H1 (cell line): ENCODE results near the gene TMEM200C. TPM values are rescaled to one million over a fixed set of nuclear protein-coding genes. Genes with fewer than 3 reads are reported as not detected.

Experiments used
- CTCF ChIA-PET: fragments of 300-600 bp; sonication (Branson Sonifier 250); formaldehyde crosslinking; loops from one replicate; lab custom pipeline; 2021; ENCODE audit not compliant: partially characterized antibody; lab: Charles Lee
- POLR2A ChIA-PET: fragments of 300-600 bp; sonication (Branson Sonifier 250); formaldehyde crosslinking; loops from one replicate; lab custom pipeline; 2021; ENCODE audit warnings: inconsistent platforms; ENCODE audit not compliant: partially characterized antibody; lab: Charles Lee
- DNase-seq, 2 experiments: peaks; one replicate each; pipeline versions ENCODE4 v3.0.0 to v3.0.0-alpha.2; 2010 to 2022; ENCODE audit warnings: low spot score in 2 of 2, low read depth in 1 of 2, mixed read lengths in 1 of 2
- FAIRE-seq: peaks from 2 replicates; lab custom pipeline; 2011; peaks lifted over from hg19 to GRCh38; lab: Jason Lieb, UNC
- H2AFZ ChIP-seq: 2 replicates; pipeline ENCODE4 v1.8.1; 2012; ENCODE audit warnings: low read length, inconsistent platforms
- H2AK5ac ChIP-seq: 2 replicates; pipeline ENCODE4 v1.6.1; 2013; ENCODE audit warnings: low read depth, low read length
- H2BK120ac ChIP-seq: replicated peaks from 2 replicates; pipeline ENCODE3; 2013; ENCODE audit warnings: low read depth, low read length, inconsistent platforms
- H2BK12ac ChIP-seq: 2 replicates; pipeline ENCODE4 v1.6.1; 2013; ENCODE audit warnings: low read depth, low read length
- H2BK15ac ChIP-seq: 2 replicates; pipeline ENCODE4 v1.6.1; 2013; ENCODE audit warnings: low read length
- H2BK20ac ChIP-seq: 2 replicates; pipeline ENCODE4 v1.6.1; 2013; ENCODE audit warnings: low read length
- H2BK5ac ChIP-seq: 2 replicates; pipeline ENCODE4 v1.6.1; 2013; ENCODE audit warnings: low read depth, low read length
- H3K14ac ChIP-seq: 2 replicates; pipeline ENCODE4 v1.6.1; 2013; ENCODE audit warnings: inconsistent platforms; ENCODE audit not compliant: insufficient read length
- H3K18ac ChIP-seq: 2 replicates; pipeline ENCODE4 v1.6.1; 2013; ENCODE audit warnings: low read length; ENCODE audit errors: extremely low read depth
- H3K23ac ChIP-seq: 2 replicates; pipeline ENCODE4 v1.6.1; 2013; ENCODE audit warnings: inconsistent platforms; ENCODE audit not compliant: insufficient read length
- H3K23me2 ChIP-seq: 2 replicates; pipeline ENCODE4 v1.6.1; 2013; ENCODE audit warnings: low read depth, low read length
- H3K27ac ChIP-seq: 2 replicates; pipeline ENCODE4 v1.6.1; 2011; ENCODE audit warnings: low read depth, low read length, inconsistent platforms
- H3K27me3 ChIP-seq, 4 experiments: replicated peaks in 1 of 4; 1 replicate in 1 of 4; 2 replicates in 3 of 4; pipeline versions ENCODE4 v1.6.1 to v1.8.1; 2011 to 2013; ENCODE audit warnings: low read length in 3 of 4, mild to moderate bottlenecking in 3 of 4, inconsistent platforms in 2 of 4, mixed read lengths in 2 of 4, moderate library complexity in 1 of 4; ENCODE audit not compliant: control insufficient read depth in 3 of 4, insufficient read depth in 3 of 4; ENCODE audit errors: extremely low read depth in 1 of 4
- H3K36me3 ChIP-seq, 4 experiments: 2 replicates each; pipeline versions ENCODE4 v1.6.1 to v1.8.1; 2011 to 2013; ENCODE audit warnings: mild to moderate bottlenecking in 4 of 4, low read length in 3 of 4, moderate library complexity in 2 of 4, control low read depth in 1 of 4, inconsistent platforms in 1 of 4; ENCODE audit not compliant: insufficient read depth in 4 of 4, control insufficient read depth in 2 of 4
- H3K4ac ChIP-seq: replicated peaks from 2 replicates; pipeline ENCODE3; 2013; ENCODE audit warnings: low read length, low read depth, mixed read lengths, inconsistent platforms; ENCODE audit not compliant: insufficient read length
- H3K4me1 ChIP-seq, 4 experiments: replicated peaks in 1 of 4; 1 replicate in 1 of 4; 2 replicates in 3 of 4; pipeline versions ENCODE4 v1.6.1 to v1.8.1; 2011 to 2013; ENCODE audit warnings: low read length in 3 of 4, inconsistent platforms in 2 of 4, mixed read lengths in 1 of 4; ENCODE audit not compliant: insufficient read depth in 4 of 4, control insufficient read depth in 3 of 4
- H3K4me2 ChIP-seq, 2 experiments: 2 replicates each; pipeline versions ENCODE4 v1.6.1 to v1.8.1; 2011 to 2013; ENCODE audit warnings: low read depth in 2 of 2, low read length in 2 of 2, control low read depth in 1 of 2, inconsistent platforms in 1 of 2, mild to moderate bottlenecking in 1 of 2; ENCODE audit not compliant: insufficient read depth in 1 of 2
- H3K4me3 ChIP-seq, 4 experiments: fragments of 200-600, 300-600 bp in 1 of 4; sonication (generic), shearing (Covaris generic), sonication (Bioruptor Twin) in 1 of 4; 2 replicates each; pipeline versions ENCODE4 v1.5.1 to v1.8.1; 2011 to 2016; ENCODE audit warnings: low read length in 4 of 4, low read depth in 3 of 4, control low read depth in 2 of 4, inconsistent platforms in 2 of 4, mild to moderate bottlenecking in 2 of 4, mixed read lengths in 1 of 4, moderate library complexity in 1 of 4; ENCODE audit not compliant: insufficient read depth in 2 of 4; ENCODE audit errors: extremely low read depth in 1 of 4
- H3K56ac ChIP-seq: replicated peaks from 2 replicates; pipeline ENCODE3; 2013; ENCODE audit warnings: low read depth, mild to moderate bottlenecking, mixed read lengths, low read length, inconsistent platforms; ENCODE audit not compliant: insufficient read length
- H3K79me1 ChIP-seq: 2 replicates; pipeline ENCODE4 v1.6.1; 2013; ENCODE audit warnings: low read depth, low read length, control low read depth
- H3K79me2 ChIP-seq, 2 experiments: 2 replicates each; pipeline versions ENCODE4 v1.6.1 to v1.8.1; 2012 to 2013; ENCODE audit warnings: low read length in 2 of 2, mild to moderate bottlenecking in 2 of 2, inconsistent platforms in 1 of 2; ENCODE audit not compliant: insufficient read depth in 2 of 2, control insufficient read depth in 1 of 2
- H3K9ac ChIP-seq, 4 experiments: replicated peaks in 1 of 4; 1 replicate in 1 of 4; 2 replicates in 3 of 4; pipeline versions ENCODE4 v1.6.1 to v1.8.1; 2011 to 2013; ENCODE audit warnings: low read depth in 3 of 4, low read length in 3 of 4, control low read depth in 2 of 4, mild to moderate bottlenecking in 2 of 4, moderate library complexity in 2 of 4, inconsistent platforms in 1 of 4; ENCODE audit errors: extremely low read depth in 1 of 4
- H3K9me3 ChIP-seq, 2 experiments: 2 replicates each; pipeline versions ENCODE4 v1.6.1 to v1.8.1; 2012 to 2013; ENCODE audit warnings: mild to moderate bottlenecking in 2 of 2, moderate library complexity in 2 of 2, control low read depth in 1 of 2, inconsistent platforms in 1 of 2, low read depth in 1 of 2, low read length in 1 of 2, mixed read lengths in 1 of 2; ENCODE audit not compliant: insufficient read depth in 2 of 2
- H4K20me1 ChIP-seq, 2 experiments: replicated peaks in 1 of 2; 2 replicates each; pipeline versions ENCODE3 to v1.8.1; 2011 to 2013; ENCODE audit warnings: inconsistent platforms in 2 of 2, low read length in 2 of 2, mild to moderate bottlenecking in 1 of 2; ENCODE audit not compliant: insufficient read depth in 2 of 2, control insufficient read depth in 1 of 2
- H4K5ac ChIP-seq: 2 replicates; pipeline ENCODE4 v1.6.1; 2013; ENCODE audit warnings: low read length, low read depth, mixed read lengths, inconsistent platforms; ENCODE audit not compliant: insufficient read length
- H4K8ac ChIP-seq: 2 replicates; pipeline ENCODE4 v1.8.0; 2013; ENCODE audit warnings: mild to moderate bottlenecking, moderate library complexity, low read length, inconsistent platforms; ENCODE audit not compliant: insufficient read depth; ENCODE audit errors: extremely low read depth
- H4K91ac ChIP-seq: replicated peaks from 2 replicates; pipeline ENCODE3; 2013; ENCODE audit warnings: low read length, mixed read lengths, inconsistent platforms; ENCODE audit not compliant: insufficient read length
- CEBPB ChIP-seq: IDR thresholded peaks from 2 replicates; pipeline ENCODE4 v1.6.1; 2012; ENCODE audit warnings: low read depth, low read length
- CHD1 ChIP-seq: IDR thresholded peaks from 2 replicates; pipeline ENCODE4 v1.6.1; 2012; ENCODE audit warnings: low read depth, low read length, improper control_type of control experiment
- RNF2 ChIP-seq: fragments of 200-900, 300-1000 bp; sonication (generic); IDR thresholded peaks from 2 replicates; pipeline ENCODE4 v1.7.1; 2016; ENCODE audit warnings: borderline replicate concordance, low read depth, mild to moderate bottlenecking, antibody characterized with exemption, low read length; ENCODE audit not compliant: poor library complexity, severe bottlenecking; ENCODE audit errors: missing control alignments
- SP2 ChIP-seq: IDR thresholded peaks from 2 replicates; pipeline ENCODE4 v1.6.1; 2012; ENCODE audit warnings: mild to moderate bottlenecking, low read length, inconsistent platforms
- USF2 ChIP-seq: IDR thresholded peaks from 2 replicates; pipeline ENCODE4 v1.6.1; 2011; ENCODE audit warnings: low read length, improper control_type of control experiment
- WGBS, 2 experiments: shearing (Covaris generic) in 1 of 2; methylation state at CpG; one replicate each; pipeline versions ENCODE4 v1.1.6 to v1.1.7; 2013 to 2015; ENCODE audit warnings: low lambda C conversion rate in 2 of 2, mixed read lengths in 2 of 2, inconsistent platforms in 1 of 2, low coverage in 1 of 2, missing lambda C conversion rate in 1 of 2; ENCODE audit not compliant: insufficient replicate concordance in 2 of 2, insufficient coverage in 1 of 2, insufficient read length in 1 of 2; ENCODE audit errors: extremely low coverage in 1 of 2, missing lambda C conversion rate in 1 of 2; 5-methylcytosine and 5-hydroxymethylcytosine counted together
- polyA plus RNA-seq, 7 experiments: library from polyadenylated mRNA; depleted of rRNA in 3 of 7; stranded (reverse) in 5 of 7; unstranded in 2 of 7; fragments of >200 nt in 5 of 7; fragments of 200-250 nt in 2 of 7; gene quantifications; 1 replicate in 5 of 7; 2 replicates in 1 of 7; 4 replicates in 1 of 7; pipeline versions ENCODE4 v1.2.1 to v1.2.3, GENCODE V29; 2011 to 2013; ENCODE audit warnings: missing spikeins in 2 of 7, mixed read lengths in 2 of 7
- total RNA-seq: library from RNA; stranded (reverse); fragmentation: NEBNext Ultra II Directional; extraction: Animal tissue kit (Norgen Biotek cat#: 25700); gene quantifications from 2 replicates; pipeline ENCODE4 v1.2.1, GENCODE V29; 2021

The TMEM200C gene
- total and polyA plus RNA-seq, 2 of the 8 experiments (the other 6 are each of a cell fraction or from before 2014, with no cell fraction given) = 3.4 to 9.6 TPM

DNA sequence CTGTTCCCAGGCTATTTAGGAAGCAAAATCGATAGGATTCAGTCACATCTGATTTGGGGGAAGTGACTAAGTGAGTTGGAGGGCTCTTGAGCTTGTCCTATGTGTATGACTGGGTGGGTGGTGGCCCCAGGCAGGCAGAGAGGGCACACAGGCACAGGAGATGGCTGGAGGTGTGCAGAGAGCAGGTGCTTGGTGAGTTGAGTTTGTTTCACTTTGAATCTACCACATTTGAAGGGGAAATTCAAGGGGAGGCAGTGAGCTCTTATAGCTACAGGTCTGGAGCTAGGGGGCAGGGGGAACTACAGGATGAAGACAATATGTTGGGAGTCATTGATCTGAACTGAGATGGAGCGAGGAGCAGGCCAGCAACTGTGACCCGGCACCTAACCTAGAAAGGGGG, 42.5 kb upstream of the TMEM200C start:
- no peak overlapping the region for H2BK15ac ChIP-seq
- H4K5ac ChIP-seq = no peak overlapping the region
- CTCF ChIA-PET = interaction anchor here (0.6 kb wide), 1 partner anchor 44 kb away, joined by 3 read pairs; no protein-coding TSS in a partner anchor
- H3K4me2 ChIP-seq = no peak overlapping the region
- peaks cover 0 to 3% of the 10 kb centered on the region in 2 experiments for H4K20me1 ChIP-seq
- no peak overlapping the region for H4K8ac ChIP-seq
- no peak overlapping the region for H3K23ac ChIP-seq
- no peak overlapping the region for H3K14ac ChIP-seq
- H3K4ac ChIP-seq = no peak overlapping the region
- H3K9ac ChIP-seq = no peak overlapping the region
- H2BK5ac ChIP-seq = no peak overlapping the region
- DNase-seq (no peak), FAIRE-seq (no peak)
- no peaks in the 10 kb centered on the region for H3K79me1 ChIP-seq
- H3K4me1 ChIP-seq = peaks cover 2 to 10% (median 8%) of the 10 kb centered on the region in 4 experiments; a peak in 5 of 7 replicates
- H3K36me3 ChIP-seq = no peaks in the 10 kb centered on the region
- no peak overlapping the region for H4K91ac ChIP-seq
- no peaks in the 10 kb centered on the region for H3K23me2 ChIP-seq
- no peak overlapping the region for H2BK120ac ChIP-seq
- no peak overlapping the region for H3K4me3 ChIP-seq
- no peak overlapping the region for H2AK5ac ChIP-seq
- TF ChIP-seq SP2 = no peak
- TF ChIP-seq CHD1 = no peak
- no peak for TF ChIP-seq RNF2
- no peak for TF ChIP-seq CEBPB
- no peak for TF ChIP-seq USF2
- no peak overlapping the region for H2BK20ac ChIP-seq
- H3K56ac ChIP-seq = no peak overlapping the region
- no peaks in the 10 kb centered on the region for H3K9me3 ChIP-seq
- 0 out of 2 replicates have a peak overlapping the region, but pooled peaks have one; percentile 34 for H2BK12ac ChIP-seq
- H3K18ac ChIP-seq = no peak overlapping the region
- H3K27me3 ChIP-seq = no peaks in the 10 kb centered on the region
- no peak overlapping the region for H3K27ac ChIP-seq
- no peaks in the 10 kb centered on the region for H3K79me2 ChIP-seq
- WGBS, 2 experiments = 90% methylated on average over 3 of the region's 3 CpGs; no CpG with 5 or more reads in 1 of the 2 experiments
- H2AFZ ChIP-seq = no peak overlapping the region
- POLR2A ChIA-PET = no interaction called here
